Activated gamma-delta T cell (primary cell): ENCODE results near the gene PCDH12.
"Not testable (repeated sequence)": the region's sequence is repeated elsewhere in the genome, so short reads cannot be mapped to it uniquely, and the experiment has no call there.

Source experiments
- DNase-seq: peaks from one replicate; lab custom pipeline; 2025; lab: John Stamatoyannopoulos, UW

Gene PCDH12

GRCh38 chr5:141940695-141941271, 17.2 kb downstream of the PCDH12 start:
- DNase-seq, result no peak

DNA sequence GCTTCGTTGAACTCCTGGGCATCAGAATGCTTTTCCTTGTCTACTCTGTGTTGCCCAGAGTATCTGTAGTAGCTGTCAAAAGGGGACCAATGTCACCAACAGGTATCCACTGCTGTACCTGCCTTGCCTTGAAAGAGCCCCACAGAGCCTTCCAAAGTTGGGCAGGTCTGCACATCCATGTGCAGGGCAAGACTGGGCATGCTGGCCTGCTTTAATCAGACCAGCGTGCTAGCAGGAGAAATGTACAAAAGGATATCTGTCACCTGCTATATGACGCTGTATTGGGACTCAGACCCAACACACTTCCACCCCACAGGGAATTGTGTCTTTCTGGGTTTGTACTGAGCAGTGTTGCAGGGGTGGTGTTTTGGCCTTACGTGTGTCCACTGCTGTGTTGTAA, 22.5 kb downstream of the PCDH12 start:
- DNase-seq, result no peak

DNA sequence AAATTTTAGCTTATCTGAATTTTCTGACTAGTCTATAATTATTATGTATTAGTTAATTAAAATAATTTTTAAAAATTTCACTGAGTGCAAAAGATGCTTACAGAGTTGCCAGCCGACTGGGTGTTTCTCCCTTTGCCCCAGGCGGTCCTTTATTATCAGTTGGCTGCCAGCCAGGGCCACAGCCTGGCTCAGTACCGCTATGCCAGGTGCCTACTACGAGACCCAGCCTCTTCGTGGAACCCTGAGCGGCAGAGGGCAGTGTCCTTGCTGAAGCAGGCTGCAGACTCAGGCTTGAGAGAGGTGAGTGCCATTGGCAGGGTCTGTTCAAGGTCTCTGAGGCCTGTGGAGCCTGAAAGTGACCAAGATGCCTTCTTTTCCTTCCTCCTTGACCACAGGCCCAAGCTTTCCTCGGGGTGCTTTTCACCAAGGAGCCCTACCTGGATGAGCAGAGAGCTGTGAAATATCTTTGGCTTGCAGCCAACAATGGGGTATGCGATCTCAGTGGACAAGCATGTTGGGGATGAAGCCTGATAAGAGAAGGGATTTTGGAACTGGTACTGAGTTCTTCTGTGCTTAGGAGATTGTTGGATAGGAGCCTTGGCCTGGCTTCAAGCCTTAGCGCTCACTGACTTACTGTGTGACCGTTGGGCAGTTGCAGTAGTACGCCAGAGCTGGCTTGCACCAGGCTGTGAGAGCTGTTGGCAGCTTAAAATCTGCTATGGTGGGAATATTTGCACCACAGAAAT, 23.7 kb downstream of the PCDH12 start:
- no peak for DNase-seq

DNA sequence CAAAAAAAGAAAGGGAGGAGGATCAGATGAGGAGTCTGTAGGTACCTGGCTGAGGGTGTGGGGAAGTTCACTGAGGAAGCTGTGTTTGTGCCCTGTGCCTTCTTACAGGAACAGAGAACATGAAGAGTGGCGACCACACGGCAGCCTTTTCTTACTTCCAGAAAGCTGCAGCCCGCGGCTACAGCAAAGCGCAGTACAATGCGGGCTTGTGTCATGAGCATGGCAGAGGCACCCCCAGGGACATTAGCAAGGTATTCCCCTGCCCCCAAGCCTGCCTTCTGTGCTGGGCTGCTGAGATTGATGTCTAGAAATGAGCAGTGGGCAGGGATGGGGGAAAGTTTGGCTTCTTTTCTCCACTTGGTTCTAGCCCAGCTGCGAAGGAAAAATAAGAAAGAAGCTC, 24.9 kb downstream of the PCDH12 start:
- DNase-seq, result no peak

DNA sequence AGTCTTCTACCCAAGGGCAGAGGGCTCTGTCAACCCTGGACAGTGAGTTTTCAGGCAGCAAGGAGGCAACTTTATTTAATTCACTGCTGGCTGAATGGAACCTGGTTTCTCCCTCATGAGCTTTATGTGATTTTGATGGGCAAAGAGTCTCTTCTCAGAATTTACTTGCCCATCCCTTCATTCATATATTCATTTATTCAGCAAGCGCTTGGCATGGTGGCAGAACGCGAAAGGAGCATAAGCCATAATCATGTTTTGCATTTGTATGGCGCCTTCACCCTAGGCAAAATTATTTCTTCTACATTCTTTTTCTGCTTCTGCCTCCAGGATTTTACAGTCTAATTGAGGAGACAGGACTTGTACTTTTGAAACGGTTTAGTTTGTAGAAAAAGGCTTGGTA, 26.3 kb downstream of the PCDH12 start:
- no peak for DNase-seq

- DNase-seq, result no peak
These were observed 28.5 kb downstream of the PCDH12 start for GRCh38 chr5:141929398-141930058.

DNA sequence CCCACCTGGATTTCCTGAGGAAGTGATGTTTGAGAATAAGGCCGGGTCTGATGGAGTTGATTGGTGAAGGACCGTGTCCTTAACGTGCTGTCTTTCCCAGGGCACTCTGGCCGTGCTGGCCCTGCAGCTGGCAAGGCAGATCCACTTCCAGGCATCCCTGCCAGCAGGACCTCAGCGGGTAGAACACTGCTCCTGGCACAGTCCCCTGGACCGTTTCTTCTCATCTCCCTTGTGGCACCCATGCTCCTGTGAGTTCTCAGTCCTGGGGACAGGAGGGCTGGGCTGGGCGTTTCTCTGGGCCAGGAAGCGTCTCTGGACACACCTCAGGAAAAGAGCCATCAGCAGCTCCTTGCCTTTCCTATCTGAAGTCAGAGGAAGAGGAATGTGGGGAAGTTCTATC, 30.0 kb downstream of the PCDH12 start:
- DNase-seq, result no peak

DNA sequence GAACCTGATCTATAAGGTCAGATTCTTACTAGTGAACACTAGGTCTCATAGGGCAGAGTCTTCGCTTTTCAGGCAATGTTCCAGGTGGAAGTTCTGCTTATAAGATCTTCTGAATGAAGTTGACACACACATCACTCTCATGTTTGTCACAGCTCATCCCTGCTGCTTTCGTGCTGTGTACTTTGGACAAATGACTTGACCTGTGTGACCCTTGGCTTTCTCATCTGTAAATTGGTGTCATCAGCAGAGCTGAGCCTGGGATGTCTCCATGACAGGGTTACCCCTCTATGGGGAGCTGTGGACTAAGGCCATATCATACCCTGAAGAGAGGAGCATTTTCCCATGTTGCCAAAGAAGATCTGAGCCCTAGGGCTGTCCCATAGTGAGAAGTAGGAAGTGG, 31.6 kb downstream of the PCDH12 start:
- DNase-seq, result no peak

DNA sequence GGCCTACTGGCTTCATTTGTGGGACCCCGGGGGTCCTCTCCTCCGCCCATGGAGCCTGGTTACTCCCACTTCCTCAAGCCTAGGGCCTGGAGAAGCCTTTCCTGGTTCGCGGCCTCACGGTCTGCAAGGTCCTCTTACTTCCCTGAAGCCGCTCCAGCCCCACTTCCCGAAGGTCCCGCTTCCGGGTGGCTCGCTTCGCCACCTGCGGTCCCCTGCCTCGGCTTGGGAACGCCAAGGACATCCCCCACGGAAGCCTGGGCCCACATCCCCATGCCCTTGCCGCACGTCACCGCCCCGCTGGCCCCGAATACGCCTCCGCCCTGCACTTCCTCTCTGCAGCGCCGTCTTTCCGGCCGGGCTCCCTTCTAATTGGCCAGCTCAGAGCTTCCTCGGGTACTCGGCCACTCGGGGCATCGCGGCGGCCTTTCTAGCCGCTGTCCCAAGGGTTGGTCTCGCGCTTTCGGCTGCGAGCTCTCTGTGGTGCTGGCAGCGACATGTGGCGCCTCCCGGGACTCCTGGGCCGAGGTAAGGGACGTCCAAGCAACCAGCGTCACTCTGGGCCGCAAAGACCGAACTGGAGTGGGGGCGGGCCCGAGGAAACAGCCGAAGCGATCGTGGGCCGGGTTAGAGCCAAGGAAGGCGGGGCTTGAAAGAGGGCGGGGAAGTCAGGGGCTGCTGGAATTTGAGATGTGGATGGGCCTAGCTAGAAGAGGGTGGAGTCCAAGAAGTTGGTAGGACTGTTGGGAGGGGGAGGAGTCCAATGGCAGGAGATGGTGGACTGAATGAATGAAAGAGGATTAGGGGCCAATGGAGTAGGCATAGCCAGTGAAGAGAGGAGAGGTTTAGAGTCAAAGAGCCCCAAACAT, 34.3 kb downstream of the PCDH12 start, which contains the start of gene DELE1:
DELE1 (plus strand) TSS at position 424 of the 866 bp plus-strand sequence; CDS start at position 495, 71 bp downstream.
- DNase-seq, result peak; percentile 73

DNA sequence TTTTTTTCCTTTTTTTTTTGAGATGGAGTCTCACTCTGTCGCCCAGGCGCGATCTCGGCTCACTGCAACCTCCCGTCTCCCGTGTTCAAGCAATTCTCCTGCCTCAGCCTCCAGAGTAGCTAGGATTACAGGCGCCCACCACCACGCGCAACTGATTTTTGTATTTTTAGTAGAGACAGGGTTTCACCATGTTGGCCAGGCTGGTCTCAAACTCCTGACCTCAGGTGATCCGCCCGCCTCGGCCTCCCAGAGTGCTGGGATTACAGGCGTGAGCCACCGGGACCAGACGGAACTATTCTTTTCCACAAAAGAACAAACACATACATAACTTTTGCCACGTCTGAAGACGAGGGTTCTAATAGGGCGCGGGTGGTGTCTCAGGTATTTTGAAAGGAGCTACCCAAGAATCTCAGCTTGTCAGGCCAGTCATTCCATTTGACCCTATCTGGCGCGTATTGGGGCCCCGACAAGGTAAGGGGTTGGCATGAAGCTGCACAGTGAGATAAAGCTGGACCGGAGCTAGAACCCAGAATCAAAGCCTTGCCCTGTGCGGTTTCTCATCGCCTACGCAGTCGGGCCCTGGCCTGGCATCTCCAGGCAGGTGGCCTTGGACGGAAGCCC, 35.1 kb downstream of the PCDH12 start:
- DNase-seq, result not testable (repeated sequence)

DNA sequence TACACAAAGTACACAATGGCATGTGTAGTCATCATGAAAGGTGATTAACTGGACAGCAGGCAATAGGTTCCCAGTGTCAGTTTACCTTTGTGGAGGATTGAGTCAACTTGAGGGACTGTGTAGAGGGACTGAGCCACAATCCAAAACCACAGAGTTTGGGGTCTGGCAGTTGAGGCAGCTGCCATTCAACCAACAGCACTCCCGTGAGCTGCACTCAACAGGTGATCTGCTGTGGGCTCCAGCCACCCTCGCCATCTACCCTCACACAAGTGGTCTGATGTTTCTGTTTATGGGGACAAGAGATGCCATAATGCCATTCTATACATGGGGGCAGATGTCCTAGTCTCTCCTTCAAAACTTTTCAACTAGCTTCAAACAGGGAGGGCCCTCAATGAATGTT, 37.2 kb downstream of the PCDH12 start:
- DNase-seq, result no peak

DNA sequence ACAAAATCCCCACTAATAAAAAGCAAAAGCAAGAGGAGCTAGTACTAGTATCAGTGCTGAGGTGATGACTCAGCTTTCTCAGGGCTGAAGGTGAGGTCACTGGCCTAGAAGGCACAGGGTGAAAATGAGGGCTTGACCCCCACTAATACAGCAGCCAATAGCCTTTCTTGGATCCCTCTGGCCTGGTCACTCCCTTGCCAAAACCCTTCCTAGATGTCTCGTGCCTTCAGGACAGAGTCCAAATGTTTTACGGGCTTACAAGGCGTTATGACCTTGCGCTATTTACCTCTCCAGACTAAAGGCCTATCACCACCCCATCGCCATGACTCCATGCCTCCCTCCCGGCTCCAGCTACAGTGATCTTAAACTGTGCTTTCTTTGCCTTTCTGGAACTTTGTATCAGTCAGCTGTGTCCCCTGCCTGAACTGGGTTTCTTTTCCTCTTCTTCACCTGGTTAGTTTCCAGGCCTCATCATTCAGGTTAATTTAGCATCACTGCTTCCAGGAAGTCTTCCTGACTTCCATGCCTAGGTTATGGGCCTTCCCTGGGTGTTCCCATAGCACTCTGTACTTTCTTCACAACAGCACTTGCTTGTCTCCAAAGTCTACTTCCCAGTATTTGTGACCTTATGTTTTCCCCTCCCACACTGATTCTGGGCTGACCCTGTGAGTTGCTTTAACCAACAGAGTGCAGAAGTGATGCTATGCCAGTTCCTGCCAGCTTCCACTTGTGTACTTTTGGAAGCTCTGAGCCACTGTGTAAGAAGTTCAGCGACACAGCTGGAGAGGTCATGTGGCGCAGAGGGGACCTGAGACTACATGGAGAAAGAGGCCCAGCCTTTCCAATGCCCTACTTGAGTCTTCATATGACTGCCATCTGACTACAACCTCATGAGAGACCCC, 38.5 kb downstream of the PCDH12 start:
- no peak for DNase-seq

DNA sequence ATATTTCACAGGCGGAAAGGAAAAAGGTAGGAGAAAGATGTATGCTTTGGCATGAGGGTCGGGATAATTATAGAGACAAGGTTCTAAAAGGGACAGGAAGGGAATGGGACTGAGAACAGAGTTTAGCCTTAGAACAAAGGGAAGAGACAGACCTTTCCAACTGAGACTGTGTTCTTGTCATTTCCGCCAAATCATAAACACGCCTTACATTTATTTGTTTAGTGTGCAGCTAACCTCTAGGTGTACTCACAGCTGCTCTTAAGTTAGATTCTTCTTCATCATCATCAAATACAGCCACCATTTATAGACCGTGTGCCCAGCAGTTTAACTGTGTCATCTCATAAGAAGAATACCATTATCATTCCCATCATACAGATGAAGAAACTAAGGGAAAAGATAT, 40.2 kb downstream of the PCDH12 start:
- no peak for DNase-seq

DNA sequence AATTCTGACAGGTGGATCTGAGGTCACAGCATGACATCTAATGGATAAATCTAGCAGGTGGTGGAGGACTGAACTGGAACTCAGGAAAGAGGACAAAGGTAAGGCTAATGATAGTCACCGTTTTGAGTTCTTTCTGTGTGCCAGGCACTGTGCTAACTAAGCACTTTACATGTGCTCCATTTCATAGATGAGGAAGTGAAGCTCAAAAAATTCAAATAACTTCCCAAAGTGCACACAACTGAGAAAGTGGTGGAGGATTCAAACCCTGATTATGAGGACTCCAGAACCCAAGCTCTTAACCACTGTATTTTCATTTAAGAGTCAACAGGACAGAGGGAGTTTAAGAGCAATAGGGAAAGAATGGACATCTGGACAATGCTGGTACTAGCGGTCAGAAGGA, 41.5 kb downstream of the PCDH12 start:
- no peak for DNase-seq

- DNase-seq, result no peak
These were observed 42.1 kb downstream of the PCDH12 start for GRCh38 chr5:141915881-141916336.

- DNase-seq, result no peak
These were observed 43.2 kb downstream of the PCDH12 start for GRCh38 chr5:141914797-141915196.

DNA sequence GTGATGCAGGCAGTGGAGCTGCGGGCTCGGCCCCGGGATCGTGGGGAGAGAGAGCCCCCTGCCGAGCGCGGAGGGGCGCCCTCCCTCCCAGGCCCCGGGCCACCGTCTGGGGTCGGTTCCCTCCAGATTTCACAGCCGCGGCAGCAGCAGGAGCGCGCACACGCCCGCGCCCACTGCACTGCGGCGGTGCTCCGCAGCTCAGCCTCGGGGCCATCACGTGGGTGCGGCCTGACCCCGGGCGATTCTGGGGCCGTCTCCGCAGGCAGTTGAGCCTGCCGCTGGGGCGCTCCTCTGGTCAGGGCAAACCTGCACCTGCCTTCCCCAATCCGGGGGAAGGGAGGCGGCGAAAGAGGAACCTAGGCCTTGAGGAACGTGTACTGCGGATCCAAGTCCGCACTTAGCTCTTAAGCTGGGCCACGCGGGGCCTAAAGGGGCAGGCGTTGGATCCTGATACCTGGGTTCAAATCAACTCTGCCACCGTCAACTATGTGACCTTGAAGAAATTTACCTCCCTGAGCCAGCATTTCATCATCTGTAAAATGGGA, 43.7 kb downstream of the PCDH12 start:
- no peak for DNase-seq

GRCh38 chr5:141913560-141914198, 44.3 kb downstream of the PCDH12 start:
- no peak for DNase-seq

- no peak for DNase-seq
These were observed 47.7 kb downstream of the PCDH12 start for GRCh38 chr5:141910271-141910673.

DNA sequence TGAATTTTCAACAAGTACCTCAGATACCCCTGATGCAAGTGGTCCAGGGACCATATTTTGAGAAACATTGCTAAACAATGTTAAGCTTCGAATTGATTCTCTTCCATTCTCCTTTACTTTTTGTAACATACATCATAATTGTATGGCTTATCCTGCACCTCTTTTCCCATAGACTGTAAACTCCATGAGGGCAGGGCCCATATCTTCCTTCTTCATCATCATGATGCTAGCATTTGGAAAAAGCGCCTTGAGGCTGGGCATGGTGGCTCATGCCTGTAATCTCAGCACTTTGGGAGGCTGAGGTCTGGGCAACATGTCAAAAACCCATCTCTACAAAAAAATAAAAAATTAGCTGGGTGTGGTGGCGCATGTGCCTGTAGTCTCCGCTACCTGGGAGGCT, 48.8 kb downstream of the PCDH12 start:
- no peak for DNase-seq
